GDM1 (cell line): ENCODE measurements around the gene TBCB.
"Not testable (repeated sequence)": the region's sequence is repeated elsewhere in the genome, so short reads cannot be mapped to it uniquely, and the experiment has no call there.

Experiments used
- DNase-seq: peaks from one replicate; lab custom pipeline; 2025; lab: John Stamatoyannopoulos, UW

The TBCB gene

GRCh38 chr19:36115453-36116343 is at the start of gene TBCB:
TBCB (plus strand) TSS chr19:36115468; CDS start chr19:36115561, 93 bp downstream.
- no peak for DNase-seq

- DNase-seq: no peak
These were observed 47.6 kb upstream of the TBCB start for GRCh38 chr19:36067681-36068080.

- not testable (repeated sequence) for DNase-seq
These were observed 46.3 kb upstream of the TBCB start for GRCh38 chr19:36068810-36069499.

- DNase-seq: no peak
These were observed 43.2 kb upstream of the TBCB start for GRCh38 chr19:36072081-36072480.

- no peak for DNase-seq
These were observed 42.0 kb upstream of the TBCB start for GRCh38 chr19:36073121-36073876.

- no peak for DNase-seq
These were observed 35.8 kb upstream of the TBCB start for GRCh38 chr19:36079389-36079945.

- no peak for DNase-seq
These were observed 33.9 kb upstream of the TBCB start for GRCh38 chr19:36081385-36081784.

- no peak for DNase-seq
These were observed 33.4 kb upstream of the TBCB start for GRCh38 chr19:36081894-36082293.

GRCh38 chr19:36082916-36083315 is 32.4 kb upstream of the TBCB start:
- no peak for DNase-seq

GRCh38 chr19:36084231-36085009 is 30.8 kb upstream of the TBCB start:
- DNase-seq: no peak

- DNase-seq: no peak
These were observed 28.9 kb upstream of the TBCB start for GRCh38 chr19:36086326-36086725.

GRCh38 chr19:36089847-36090246 is 25.4 kb upstream of the TBCB start:
- no peak for DNase-seq

- DNase-seq: no peak
These were observed 24.2 kb upstream of the TBCB start for GRCh38 chr19:36090910-36091695.

- DNase-seq: no peak
These were observed 22.7 kb upstream of the TBCB start for GRCh38 chr19:36092566-36092965.

GRCh38 chr19:36093146-36093662 is 22.1 kb upstream of the TBCB start:
- no peak for DNase-seq

- DNase-seq: no peak
These were observed 21.6 kb upstream of the TBCB start for GRCh38 chr19:36093687-36094086.

GRCh38 chr19:36097036-36097435 is 18.2 kb upstream of the TBCB start:
- no peak for DNase-seq

- no peak for DNase-seq
These were observed 16.0 kb upstream of the TBCB start for GRCh38 chr19:36099166-36099785.

- no peak for DNase-seq
These were observed 14.8 kb upstream of the TBCB start for GRCh38 chr19:36100476-36100875.
